Inferior parietal cortex (tissue), 1 donor: ENCODE results near the gene UNC93A.
"Not testable (repeated sequence)": the region's sequence is repeated elsewhere in the genome, so short reads cannot be mapped to it uniquely, and the experiment has no call there.

Experiments
- DNase-seq: peaks from one replicate; pipeline ENCODE4 v3.0.0-alpha.2; 2016; ENCODE audit errors: extremely low spot score

The UNC93A gene

DNA sequence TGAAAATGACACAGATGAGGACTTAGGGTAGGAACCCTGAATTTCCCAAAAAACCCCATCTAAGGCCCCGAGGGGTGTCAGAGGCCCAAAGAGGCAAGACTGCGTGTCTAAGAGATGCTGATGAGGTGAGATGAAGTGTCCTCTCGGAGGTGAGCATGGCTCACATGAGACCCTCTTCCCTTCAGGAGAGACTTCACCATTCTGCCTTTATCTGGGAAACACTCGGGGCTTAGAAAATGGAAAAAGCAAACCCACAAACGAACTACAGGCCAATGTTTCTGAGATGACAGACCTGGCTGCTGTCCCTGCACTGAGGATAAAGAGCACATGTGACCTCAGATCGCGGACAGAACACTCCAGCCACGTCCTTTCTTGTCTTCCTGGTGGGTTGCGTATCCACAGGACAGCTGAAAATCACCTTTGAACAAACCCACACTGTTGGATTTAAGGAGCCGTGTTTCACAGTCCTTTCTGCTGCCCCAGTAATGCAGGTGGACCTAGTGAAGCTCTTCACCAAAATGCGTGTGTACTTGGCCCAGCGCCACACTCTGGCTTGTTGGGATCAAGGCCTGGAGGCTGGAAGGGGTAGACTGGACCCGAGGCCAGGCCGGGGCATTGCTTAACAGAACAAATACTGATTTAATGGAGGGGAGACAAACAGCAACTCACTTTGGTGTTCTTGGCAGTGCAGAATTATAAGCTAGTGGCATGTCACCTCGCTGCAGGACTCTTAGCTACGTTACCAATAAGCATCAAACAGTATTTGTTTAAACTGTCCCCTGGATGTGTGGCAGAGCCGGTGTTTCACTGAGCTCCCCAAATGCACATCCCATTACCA, 18.5 kb downstream of the UNC93A start:
- DNase-seq = not testable (repeated sequence)

- DNase-seq = peak; percentile 61
These were observed 20.2 kb downstream of the UNC93A start for GRCh38 chr6:167311286-167311685.

- DNase-seq = not testable (repeated sequence)
These were observed 20.6 kb downstream of the UNC93A start for GRCh38 chr6:167311691-167312090.

DNA sequence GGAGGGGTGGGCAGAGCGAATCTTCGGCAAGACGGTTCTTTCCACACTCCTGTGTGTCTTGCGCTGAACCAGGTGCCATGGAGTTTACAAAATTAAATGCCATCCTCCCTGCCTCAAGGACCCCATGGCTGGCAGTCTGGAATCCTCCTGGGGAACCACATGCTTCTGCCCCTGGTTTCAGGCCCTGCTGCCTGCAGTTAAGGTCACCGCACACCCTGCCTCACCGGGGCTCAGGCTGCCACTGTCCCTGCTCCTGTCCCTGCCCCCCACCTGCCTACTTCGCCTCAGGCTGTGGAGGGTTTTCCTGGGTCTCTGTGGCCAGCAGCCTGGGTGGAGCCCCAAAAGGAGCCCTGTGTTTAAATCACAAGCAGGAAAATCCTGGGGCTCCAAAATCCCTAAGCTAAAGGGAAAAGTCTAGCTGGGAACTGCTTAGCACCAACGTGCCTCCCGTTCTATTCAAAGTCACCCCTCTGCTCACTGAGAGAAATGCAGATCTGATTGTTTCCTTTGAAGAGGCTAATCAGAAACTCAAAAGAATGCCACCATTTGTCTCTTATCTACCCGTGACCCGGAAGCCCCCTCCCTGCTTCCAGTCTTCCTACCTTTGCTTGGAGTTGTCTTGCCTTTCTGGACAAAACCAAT, 23.2 kb downstream of the UNC93A start:
- no peak for DNase-seq

GRCh38 chr6:167317172-167317571, 26.1 kb downstream of the UNC93A start:
- DNase-seq = no peak

DNA sequence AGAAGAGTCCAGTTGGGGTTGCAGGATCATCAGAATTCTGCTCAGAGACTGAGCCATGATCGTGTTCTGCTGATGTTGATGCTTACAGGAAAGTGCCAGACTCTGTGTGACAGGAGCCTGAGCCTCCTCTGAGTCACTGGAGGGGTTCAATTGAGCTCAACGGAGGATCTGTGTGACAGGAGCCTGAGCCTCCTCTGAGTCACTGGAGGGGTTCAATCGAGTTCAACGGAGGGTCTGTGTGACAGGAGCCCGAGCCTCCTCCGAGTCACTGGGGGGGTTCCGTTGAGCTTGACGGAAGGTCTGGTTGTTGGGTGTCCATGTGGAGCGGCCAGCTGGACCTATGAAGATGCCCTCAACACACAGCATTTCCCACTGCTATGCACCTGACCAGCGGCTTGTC, 27.2 kb downstream of the UNC93A start:
- not testable (repeated sequence) for DNase-seq

- not testable (repeated sequence) for DNase-seq
These were observed 27.7 kb downstream of the UNC93A start for GRCh38 chr6:167318856-167319255.

GRCh38 chr6:167319856-167320753, 29.0 kb downstream of the UNC93A start:
- DNase-seq = not testable (repeated sequence)

DNA sequence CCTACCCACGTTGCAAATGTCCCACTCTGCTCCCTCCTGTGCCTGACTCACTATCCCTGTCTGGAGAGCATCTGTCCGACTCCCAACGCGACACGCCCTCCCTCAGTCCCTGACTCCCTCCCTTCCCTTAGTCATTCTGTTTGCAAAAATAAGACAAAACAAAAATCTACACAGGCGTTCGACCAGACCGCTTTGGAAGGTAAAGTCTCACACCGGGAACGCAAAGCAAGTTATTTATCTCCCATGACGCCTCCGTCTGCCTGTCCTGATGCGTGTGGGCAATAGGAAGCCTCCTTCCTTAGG, 29.6 kb downstream of the UNC93A start:
- DNase-seq = not testable (repeated sequence)

DNA sequence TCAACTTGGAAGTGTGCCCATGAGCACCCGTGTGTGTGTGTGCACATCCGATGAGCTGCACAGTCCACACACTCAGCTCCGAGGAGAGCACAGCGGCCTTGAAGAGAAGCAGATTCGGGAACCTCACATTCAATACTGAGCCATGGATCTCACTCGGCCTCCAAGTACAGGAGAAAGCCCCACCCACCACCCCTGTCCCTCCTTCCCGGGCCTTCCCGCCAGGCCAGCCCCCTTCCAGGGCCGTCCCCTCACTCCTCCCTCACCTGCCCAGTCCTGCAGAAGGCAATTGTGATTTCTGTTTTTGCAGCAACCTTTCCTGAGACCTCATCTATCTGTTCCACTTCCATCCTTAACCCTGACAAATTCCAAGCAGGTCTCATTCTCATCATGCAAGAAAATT, 30.1 kb downstream of the UNC93A start:
- not testable (repeated sequence) for DNase-seq

- DNase-seq = no peak
These were observed 32.0 kb downstream of the UNC93A start for GRCh38 chr6:167323111-167323510.

DNA sequence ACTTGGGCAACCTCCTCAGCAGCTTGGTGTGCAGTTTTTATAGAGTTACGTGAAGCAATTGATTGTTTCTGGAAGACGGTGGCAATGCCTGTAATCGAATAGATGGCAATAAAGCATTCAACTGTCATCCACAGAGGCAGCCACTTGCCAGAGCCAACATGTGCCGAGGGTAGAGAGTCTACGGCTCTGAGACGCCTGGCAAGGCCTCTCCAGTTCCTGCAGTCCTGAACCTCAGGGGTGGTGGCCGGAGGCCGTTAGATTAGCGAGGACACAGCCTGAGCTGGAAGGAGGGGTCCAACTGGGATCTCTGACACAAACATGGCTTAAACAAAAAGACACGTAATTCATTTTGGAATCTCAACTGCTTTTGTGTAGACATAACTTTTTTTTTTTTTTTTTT, 33.0 kb downstream of the UNC93A start:
- DNase-seq = no peak

- DNase-seq = no peak
These were observed 34.7 kb downstream of the UNC93A start for GRCh38 chr6:167325766-167326165.

GRCh38 chr6:167327391-167327790, 36.3 kb downstream of the UNC93A start:
- no peak for DNase-seq

DNA sequence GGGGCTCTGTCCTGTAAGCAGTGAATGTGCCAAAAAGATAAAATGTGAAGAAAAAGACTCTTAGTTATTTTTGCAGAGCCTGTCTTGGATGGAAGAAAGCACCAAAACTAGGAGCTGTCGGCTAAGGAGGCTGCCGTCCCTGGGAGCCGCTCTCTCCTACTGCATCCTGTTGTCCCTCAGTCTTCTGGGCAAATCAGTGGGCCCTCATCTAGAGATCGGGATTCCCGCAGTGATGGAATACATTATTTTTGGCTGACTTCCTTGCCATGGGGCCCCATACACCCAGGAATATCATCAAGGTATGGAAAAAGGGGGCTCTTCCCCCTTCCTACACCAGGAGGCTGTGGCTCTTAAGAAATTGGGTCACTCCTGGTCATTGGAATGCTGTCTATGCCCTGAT, 37.0 kb downstream of the UNC93A start:
- DNase-seq = no peak

DNA sequence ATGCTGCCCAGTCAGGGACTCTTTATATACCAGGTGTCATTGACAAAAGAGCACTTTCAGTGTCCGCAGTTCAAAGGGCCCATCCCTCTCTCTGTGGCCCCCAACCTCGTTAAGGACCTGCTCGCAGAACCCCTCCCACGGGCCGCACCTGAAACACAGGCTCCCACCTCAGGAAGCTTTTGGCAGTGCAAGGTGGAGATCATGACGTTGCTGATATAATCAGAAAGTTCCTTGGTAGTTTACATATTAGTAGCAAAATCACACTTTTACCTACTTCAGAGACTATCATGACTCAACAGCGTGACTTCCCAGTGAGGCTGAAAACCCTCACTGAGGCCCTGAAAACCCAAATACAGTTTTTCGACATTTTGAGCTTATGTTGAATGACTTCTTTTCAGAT, 37.9 kb downstream of the UNC93A start:
- DNase-seq = no peak

GRCh38 chr6:167330750-167331149, 39.6 kb downstream of the UNC93A start:
- DNase-seq = no peak

DNA sequence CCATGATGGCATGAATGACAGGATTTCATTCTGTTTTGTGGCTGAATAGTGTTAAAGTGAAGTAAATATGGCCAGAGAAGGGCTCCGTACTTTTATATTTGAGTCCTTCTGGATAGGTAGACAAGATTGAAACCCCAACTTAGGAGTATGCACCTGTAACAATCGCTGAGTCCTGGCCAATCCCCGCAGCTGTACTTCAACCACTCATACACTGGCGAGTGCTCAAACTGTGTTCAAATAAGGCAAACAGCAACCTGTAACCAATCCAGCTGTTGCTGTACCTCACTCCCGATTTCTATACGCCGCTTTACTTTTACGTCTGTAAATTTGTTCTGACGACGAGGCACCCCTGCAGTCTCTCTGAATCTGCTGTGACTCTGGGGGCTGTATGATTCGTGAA, 40.5 kb downstream of the UNC93A start:
- no peak for DNase-seq

DNA sequence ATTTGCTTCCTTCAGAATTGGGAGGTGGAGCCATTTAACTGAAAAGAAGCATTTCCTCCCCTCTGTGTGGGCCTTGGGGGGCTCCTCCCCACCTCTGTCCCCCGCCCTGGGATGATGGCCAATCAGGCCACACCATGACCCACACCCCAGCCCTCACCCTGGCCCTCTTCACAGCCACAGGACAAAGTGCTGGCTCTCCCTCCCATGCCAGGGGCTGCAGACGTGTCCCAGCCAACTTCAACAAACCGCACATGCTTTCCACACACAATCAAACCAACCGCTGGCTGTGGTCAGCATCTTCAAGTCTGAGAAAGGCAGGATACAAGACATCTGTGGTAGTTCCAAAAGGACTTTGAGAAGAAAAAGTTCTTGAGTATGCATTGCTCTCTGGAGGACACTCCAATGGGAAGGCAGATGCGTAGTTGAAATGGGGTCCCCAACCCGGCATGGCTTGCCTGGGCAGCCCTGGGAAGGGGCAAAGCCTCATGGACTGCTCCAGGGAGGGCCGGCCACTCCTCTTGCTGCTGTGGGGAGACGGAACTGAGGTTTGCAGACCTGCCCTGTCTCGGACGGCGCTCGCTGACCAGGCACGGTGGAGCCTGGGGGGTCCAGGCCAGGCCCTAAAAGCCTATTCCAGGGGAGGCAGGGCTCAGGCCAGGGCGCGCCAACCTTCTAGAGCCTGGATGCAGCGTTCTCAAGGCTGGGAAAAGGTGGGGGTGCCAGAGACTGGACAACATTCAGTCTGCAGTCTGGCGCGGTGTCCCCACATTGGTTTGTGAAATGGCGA, 45.9 kb downstream of the UNC93A start:
- DNase-seq = no peak

DNA sequence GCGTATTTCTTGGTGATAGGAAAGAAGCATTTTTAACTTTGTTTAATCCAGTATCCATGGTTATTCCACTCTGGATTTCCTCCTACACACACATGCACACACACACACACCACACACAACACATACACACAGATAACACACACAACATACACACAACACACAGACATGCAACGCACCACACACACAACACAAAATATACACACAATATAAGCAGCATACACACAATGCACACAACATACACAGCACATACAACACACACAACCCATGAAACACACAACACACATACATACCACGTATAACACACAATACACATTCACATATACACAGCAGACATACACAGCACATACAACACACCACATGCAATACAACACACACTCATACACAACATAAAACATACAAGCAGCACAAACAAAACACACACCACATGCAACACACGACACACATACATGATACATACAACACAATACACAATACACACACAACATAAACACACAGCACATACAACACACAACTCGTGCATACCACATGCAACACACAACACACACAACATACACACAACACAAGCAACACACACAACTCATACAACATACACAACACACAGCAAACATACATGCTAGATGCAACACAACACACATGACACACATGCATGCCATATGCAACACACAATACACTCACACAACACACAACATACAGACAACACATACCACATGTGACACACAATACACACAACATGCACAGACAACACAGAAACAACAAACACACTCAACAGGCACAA, 46.7 kb downstream of the UNC93A start:
- no peak for DNase-seq
